GM23248 (cell line): ENCODE results near the gene LPIN3. TPM values are rescaled to one million over a fixed set of nuclear protein-coding genes. Genes with fewer than 3 reads are reported as not detected.

Experiments
- DNase-seq: peaks from one replicate; pipeline ENCODE4 v3.0.0-alpha.2; 2015
- H2AFZ ChIP-seq: fragments of 200-600 bp; sonication (generic); 2 replicates; pipeline ENCODE4 v1.6.1; 2016; ENCODE audit warnings: antibody characterized with exemption
- H3F3A ChIP-seq: fragments of 200-600 bp; sonication (generic); 2 replicates; pipeline ENCODE4 v1.6.1; 2016; ENCODE audit warnings: mild to moderate bottlenecking, antibody characterized with exemption, mixed run types; ENCODE audit not compliant: insufficient read depth
- H3K27ac ChIP-seq: fragments of 200-600 bp; sonication (generic); 2 replicates; pipeline ENCODE4 v1.5.1; 2016; ENCODE audit warnings: mild to moderate bottlenecking
- H3K27me3 ChIP-seq: fragments of 200-600 bp; sonication (generic); replicated peaks from 2 replicates; pipeline ENCODE4 v1.6.1; 2016; ENCODE audit warnings: mild to moderate bottlenecking; ENCODE audit not compliant: insufficient read depth
- H3K36me3 ChIP-seq: fragments of 200-600 bp; sonication (generic); 2 replicates; pipeline ENCODE4 v1.6.1; 2016; ENCODE audit warnings: low read depth, mild to moderate bottlenecking
- H3K4me1 ChIP-seq: fragments of 200-600 bp; sonication (generic); 2 replicates; pipeline ENCODE4 v1.6.1; 2016; ENCODE audit warnings: mild to moderate bottlenecking; ENCODE audit not compliant: insufficient read depth
- H3K4me2 ChIP-seq: fragments of 200-600 bp; sonication (generic); one replicate; pipeline ENCODE4 v1.6.1; 2016; ENCODE audit warnings: mild to moderate bottlenecking; ENCODE audit not compliant: unreplicated experiment
- H3K4me3 ChIP-seq: fragments of 200-600 bp; sonication (generic); 2 replicates; pipeline ENCODE4 v1.5.1; 2016; ENCODE audit warnings: mild to moderate bottlenecking
- H3K79me2 ChIP-seq: fragments of 200-600 bp; sonication (generic); 2 replicates; pipeline ENCODE4 v1.6.1; 2016; ENCODE audit warnings: mild to moderate bottlenecking; ENCODE audit not compliant: insufficient read depth
- H3K9ac ChIP-seq: fragments of 200-600 bp; sonication (generic); 2 replicates; pipeline ENCODE4 v1.6.1; 2016; ENCODE audit warnings: mild to moderate bottlenecking
- H3K9me2 ChIP-seq: fragments of 200-600 bp; sonication (generic); 2 replicates; pipeline ENCODE4 v1.6.1; 2016; ENCODE audit warnings: mixed run types, mild to moderate bottlenecking, moderate library complexity; ENCODE audit not compliant: insufficient read depth
- H3K9me3 ChIP-seq: fragments of 200-600 bp; sonication (generic); one replicate; pipeline ENCODE4 v1.6.1; 2017; ENCODE audit warnings: low read depth
- H4K20me1 ChIP-seq: fragments of 200-600 bp; sonication (generic); 2 replicates; pipeline ENCODE4 v1.6.0; 2016; ENCODE audit not compliant: insufficient read depth
- EZH2 ChIP-seq: fragments of 200-600 bp; sonication (generic); IDR thresholded peaks from 2 replicates; pipeline ENCODE4 v1.6.1; 2018; ENCODE audit warnings: antibody characterized with exemption, mild to moderate bottlenecking; ENCODE audit not compliant: insufficient read depth, poor library complexity, severe bottlenecking
- EZH2phosphoT487 ChIP-seq: fragments of 200-600 bp; sonication (generic); IDR thresholded peaks from 2 replicates; pipeline ENCODE4 v1.6.1; 2018; ENCODE audit warnings: antibody characterized with exemption, moderate library complexity, mild to moderate bottlenecking, low read depth; ENCODE audit not compliant: insufficient read depth
- WGBS, 2 experiments: methylation state at CpG; one replicate each; pipeline ENCODE4 v1.1.6; 2015 to 2017; ENCODE audit warnings: low lambda C conversion rate in 2 of 2, low coverage in 1 of 2; ENCODE audit errors: missing lambda C conversion rate in 2 of 2; 5-methylcytosine and 5-hydroxymethylcytosine counted together
- in situ Hi-C: fragments of 300-500 bp; cut with MboI; formaldehyde crosslinking; loops from 2 replicates; pipeline ENCODE4 v1.15.0; 2020
- polyA plus RNA-seq: library from polyadenylated mRNA; unstranded; fragments of >200 nt; fragmentation: Nextera tagmentation; extraction: Ambion mirVana; gene quantifications from 2 replicates; pipeline ENCODE4 v1.2.1, GENCODE V29; 2016
- total RNA-seq: library from RNA; depleted of rRNA; stranded (reverse); fragments of >200 nt; shearing (Covaris generic); gene quantifications from 2 replicates; pipeline ENCODE4 v1.2.3, GENCODE V29; 2014

Gene LPIN3
- total and polyA plus RNA-seq, 2 experiments from 2014 or later = 11.5 to 13.0 TPM

- Histone ChIP-seq H3K4me1 (peaks cover 34% of the 10 kb centered on the region), H3K9me2 (no peaks in the 10 kb centered on the region), H3K79me2 (peaks cover 35% of the 10 kb centered on the region), H3K4me2 (peak overlapping the region; percentile 98), H3K9ac (peak overlapping the region; percentile 81), H3K27ac (peak overlapping the region; percentile 74), H3F3A (peaks cover 50% of the 10 kb centered on the region), H2AFZ (peak overlapping the region; percentile 95), H3K36me3 (no peaks in the 10 kb centered on the region), H3K9me3 (no peaks in the 10 kb centered on the region), H3K27me3 (no peaks in the 10 kb centered on the region), H3K4me3 (peak overlapping the region; percentile 84), H4K20me1 (no peaks in the 10 kb centered on the region)
- DNase-seq = no peak
- in situ Hi-C loops = no loop called here
- TF ChIP-seq EZH2phosphoT487 (no peak), EZH2 (no peak)
- WGBS, 2 experiments = 38 to 47% methylated on average over 5 of the region's 5 CpGs
Observed at GRCh38 chr20:41318271-41318649, 22.4 kb upstream of the LPIN3 start.

GRCh38 chr20:41320441-41320840 is 20.2 kb upstream of the LPIN3 start:
- TF ChIP-seq EZH2phosphoT487 (no peak), EZH2 (no peak)
- Histone ChIP-seq H3K4me3 (no peak overlapping the region), H3K4me2 (no peak overlapping the region), H3K9ac (no peak overlapping the region), H2AFZ (no peak overlapping the region; the same call in 1 of the 2 replicates), H3F3A (peaks cover 37% of the 10 kb centered on the region), H3K27ac (no peak overlapping the region), H3K9me2 (no peaks in the 10 kb centered on the region), H3K79me2 (peaks cover 13% of the 10 kb centered on the region), H4K20me1 (no peaks in the 10 kb centered on the region), H3K9me3 (no peaks in the 10 kb centered on the region), H3K4me1 (peaks cover 21% of the 10 kb centered on the region), H3K36me3 (no peaks in the 10 kb centered on the region), H3K27me3 (no peaks in the 10 kb centered on the region)
- in situ Hi-C loops = no loop called here
- DNase-seq = no peak

GRCh38 chr20:41320976-41321375 is 19.6 kb upstream of the LPIN3 start:
- Histone ChIP-seq H3K27me3 (no peaks in the 10 kb centered on the region), H4K20me1 (no peaks in the 10 kb centered on the region), H3K36me3 (no peaks in the 10 kb centered on the region), H3K9ac (no peak overlapping the region), H3K27ac (peak overlapping the region; percentile 58), H3K79me2 (peaks cover 8% of the 10 kb centered on the region), H3K4me2 (no peak overlapping the region), H3K9me2 (no peaks in the 10 kb centered on the region), H3F3A (peaks cover 31% of the 10 kb centered on the region), H3K4me3 (no peak overlapping the region), H3K9me3 (no peaks in the 10 kb centered on the region), H3K4me1 (peaks cover 15% of the 10 kb centered on the region), H2AFZ (0 out of 2 replicates have a peak overlapping the region, but pooled peaks have one; percentile 8)
- 97 to 100% methylated on average over 1 of the region's 1 CpG for WGBS, 2 experiments
- in situ Hi-C loops = no loop called here
- no peak for DNase-seq
- TF ChIP-seq EZH2 (no peak), EZH2phosphoT487 (no peak)

- DNase-seq = no peak
- H3K9me3 ChIP-seq = no peaks in the 10 kb centered on the region
- peak overlapping the region; percentile 45; the same call in 1 of the 2 replicates for H2AFZ ChIP-seq
- H3K79me2 ChIP-seq = no peaks in the 10 kb centered on the region
- H3K9me2 ChIP-seq = no peaks in the 10 kb centered on the region
- H3K36me3 ChIP-seq = no peaks in the 10 kb centered on the region
- no peaks in the 10 kb centered on the region for H3K27me3 ChIP-seq
- TF ChIP-seq EZH2 (no peak), EZH2phosphoT487 (no peak)
- in situ Hi-C loops = loop anchor here (25.0 kb wide), 1 partner anchor 340 kb away; no protein-coding TSS in a partner anchor
- H3K4me3 ChIP-seq = no peak overlapping the region
- H3K4me1 ChIP-seq = peaks cover 19% of the 10 kb centered on the region
- no peak overlapping the region for H3K27ac ChIP-seq
- no peak overlapping the region for H3K9ac ChIP-seq
- H4K20me1 ChIP-seq = no peaks in the 10 kb centered on the region
- H3K4me2 ChIP-seq = no peak overlapping the region
- WGBS, 2 experiments = 96 to 98% methylated on average over 5 of the region's 5 CpGs
- peaks cover 23% of the 10 kb centered on the region for H3F3A ChIP-seq
Observed at GRCh38 chr20:41327178-41327577, 13.4 kb upstream of the LPIN3 start.
